HG02588 (cell line): ENCODE results near the gene ARMC7.

Experiments used
- ATAC-seq: cut with Tn5 transposase; IDR thresholded peaks from one replicate; pipeline ENCODE4 v1.9.1; 2021; ENCODE audit warnings: mild to moderate bottlenecking, moderate library complexity; ENCODE audit not compliant: unreplicated experiment

ARMC7 gene

DNA sequence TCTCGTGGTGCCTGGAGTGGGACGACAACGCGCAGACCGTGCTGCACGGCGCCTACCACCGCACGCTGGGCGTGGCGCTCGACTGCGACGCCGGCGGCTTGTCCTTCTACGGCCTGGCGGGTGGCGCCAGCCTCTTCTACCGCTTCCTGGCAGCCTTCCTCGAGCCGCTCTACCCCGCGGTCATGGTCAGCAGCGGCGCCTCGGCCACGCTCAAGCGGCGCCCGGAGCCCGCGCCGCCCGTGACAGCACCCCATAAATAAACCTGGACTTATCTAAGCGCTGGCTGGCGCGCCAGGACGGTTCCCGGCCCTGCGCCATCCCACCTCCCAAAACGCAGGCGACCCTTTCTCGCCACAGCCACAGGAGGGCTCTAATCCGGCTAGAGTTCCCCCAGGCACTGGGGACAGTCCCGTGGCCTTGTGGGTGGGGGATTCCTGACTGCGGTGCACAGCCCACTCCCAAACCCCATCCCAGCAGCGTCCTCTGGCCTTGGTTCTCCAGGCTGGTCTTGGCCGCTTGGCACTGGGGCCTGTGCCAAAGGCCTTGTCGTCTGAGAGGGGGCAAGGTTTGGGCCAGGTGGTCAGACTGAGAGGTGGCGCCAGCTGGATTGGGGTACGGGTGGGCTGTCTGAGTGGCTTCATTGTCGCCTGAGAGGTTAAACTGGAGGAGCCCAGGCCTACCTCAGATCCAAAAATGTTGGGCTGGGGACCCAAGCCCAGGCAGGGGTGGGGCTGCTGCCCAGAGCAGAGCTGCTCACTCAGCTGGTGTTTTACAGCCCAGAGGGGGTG lies 32.1 kb upstream of the ARMC7 start:
- no peak for ATAC-seq

DNA sequence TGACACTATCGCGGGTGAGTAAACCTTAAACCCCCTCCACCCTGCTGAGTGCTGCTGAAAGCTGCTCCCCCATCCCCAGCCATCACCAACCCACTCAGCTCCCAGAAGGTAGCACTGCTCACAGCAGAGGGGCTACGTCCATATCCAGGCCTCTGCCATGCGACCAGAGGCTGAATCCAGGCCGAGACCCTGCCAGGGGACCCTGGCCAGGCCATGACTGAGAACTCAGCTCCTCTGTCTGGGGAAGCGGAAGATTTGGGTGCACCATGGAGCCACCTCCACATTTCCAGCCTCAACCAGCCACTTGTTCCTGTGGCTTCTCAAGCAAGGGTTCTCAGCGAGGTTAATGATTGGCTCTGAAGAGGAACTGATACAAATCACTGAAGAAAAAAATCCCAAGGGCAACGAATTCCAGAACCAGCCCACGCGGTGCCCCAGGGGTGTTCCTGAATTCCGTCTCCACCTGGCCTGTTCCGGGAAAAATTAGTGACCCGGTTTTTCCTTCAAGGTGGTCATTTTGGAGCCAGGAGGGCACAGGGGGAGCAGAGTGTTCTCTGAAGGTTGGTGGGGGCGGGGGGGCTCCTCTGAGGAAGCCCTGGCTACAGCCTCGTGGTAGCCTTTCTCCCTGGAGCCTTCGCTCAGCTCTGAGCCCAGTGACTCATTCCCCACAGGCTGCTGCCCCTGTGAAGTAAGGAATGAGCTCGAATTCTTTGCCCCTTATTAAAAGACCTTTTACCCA lies 31.3 kb upstream of the ARMC7 start:
- ATAC-seq = no peak

DNA sequence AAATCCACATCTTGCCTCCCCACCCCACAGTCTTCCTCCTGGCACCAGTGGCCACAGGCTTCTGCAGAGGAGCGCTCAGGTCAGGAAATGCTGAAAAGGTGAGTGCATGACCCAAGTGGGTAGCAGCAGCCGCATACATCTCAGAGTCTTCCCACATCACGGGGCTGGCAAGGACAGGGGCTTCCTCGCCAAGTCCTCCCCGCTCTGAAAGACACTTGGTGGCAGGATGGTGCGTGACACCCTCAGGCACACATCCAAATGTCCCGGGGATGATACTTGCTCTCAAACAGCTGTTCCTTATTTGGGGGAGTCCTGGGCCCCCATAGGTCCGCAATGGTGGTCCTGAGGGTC lies 30.8 kb upstream of the ARMC7 start:
- no peak for ATAC-seq

DNA sequence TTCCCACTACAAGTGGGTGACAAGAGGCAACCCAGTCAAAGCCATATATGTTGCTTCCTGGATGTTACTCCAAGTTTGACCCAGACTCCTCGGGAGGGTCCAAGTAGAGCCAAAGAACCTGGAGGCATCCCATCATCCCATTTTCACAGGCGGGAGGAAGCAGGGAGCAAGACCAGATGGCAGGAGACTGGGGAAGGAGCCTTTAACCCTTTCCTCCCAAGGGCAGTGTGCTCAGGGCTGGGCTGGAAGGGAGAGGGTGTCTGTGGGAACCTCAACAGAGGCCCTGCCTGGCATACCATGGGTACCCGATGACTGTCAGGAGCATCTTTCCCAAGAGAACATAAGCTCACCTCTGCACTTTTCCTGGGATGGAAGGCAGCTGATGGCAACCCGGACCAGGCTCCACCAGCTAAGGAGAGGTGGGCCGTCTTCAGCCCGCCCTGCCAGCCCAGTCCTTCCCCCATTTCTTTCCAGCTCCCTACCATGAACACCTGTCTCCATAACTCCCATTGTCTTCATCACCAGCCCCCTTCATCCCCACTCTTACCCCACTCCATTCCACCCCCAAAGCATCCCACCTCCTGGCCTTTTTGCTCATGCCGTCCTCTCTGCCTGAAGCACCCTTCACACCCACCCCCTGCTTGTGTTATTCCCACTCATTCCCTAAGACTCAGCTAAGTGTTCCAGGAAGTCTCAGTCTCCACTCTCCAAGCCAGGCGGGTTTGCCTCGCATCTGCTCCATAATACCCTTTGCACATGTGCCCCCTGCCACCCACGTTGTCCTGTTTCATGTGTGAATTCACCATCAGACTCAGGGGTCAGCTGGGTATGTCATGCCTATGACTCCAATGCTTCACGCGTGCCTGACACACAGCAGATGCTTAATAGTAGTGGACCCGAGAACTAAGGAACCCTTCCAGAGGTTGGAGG lies 27.9 kb upstream of the ARMC7 start:
- ATAC-seq = no peak

DNA sequence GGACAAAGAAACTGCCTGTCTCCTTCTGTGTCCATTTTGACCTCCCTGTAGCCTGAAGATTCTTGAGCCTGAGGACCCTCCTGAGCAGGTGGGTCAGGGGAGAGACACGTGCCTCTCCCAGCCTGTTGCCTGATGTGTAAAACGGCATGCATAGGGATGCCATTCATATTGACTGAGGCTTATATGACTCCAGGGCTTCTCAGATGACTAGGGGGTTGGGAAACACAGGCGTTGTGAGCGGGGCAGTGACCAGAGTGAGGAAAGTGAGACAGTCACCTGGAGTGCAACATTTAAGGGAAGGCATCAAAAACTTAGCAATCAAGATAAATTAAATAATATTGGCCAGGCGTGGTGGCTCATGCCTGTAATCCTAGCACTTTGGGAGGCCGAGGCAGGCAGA lies 27.1 kb upstream of the ARMC7 start:
- no peak for ATAC-seq

DNA sequence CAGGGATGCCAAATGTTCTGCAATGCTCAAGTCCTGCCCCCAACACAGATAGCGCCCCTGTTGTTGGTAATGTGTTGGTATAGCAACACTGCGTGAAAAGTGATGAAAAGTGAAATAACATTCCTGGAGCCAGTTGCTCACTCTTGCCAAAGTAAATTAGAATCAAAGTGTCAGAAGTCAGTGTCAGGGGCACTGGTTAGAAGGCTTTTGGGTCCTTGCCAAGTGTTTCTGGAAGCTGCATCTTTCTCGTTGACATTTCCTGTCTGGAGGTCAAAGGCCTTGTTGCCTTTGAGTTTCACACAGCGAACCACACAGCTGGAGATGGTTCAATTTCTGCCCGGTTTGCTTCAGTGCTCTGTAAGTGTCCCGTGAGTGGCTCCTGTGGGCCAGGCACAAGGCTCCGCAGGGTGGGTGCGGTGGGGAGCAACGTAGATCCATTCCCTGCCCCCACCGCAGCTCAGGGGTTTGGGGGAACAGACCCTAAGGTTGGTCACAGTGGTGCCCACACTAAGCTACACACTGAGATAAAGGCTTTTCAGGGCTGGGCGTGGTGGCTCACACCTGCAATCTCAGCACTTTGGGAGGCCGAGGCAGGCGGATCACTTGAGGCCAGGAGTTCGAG lies 25.6 kb upstream of the ARMC7 start:
- ATAC-seq = no peak

DNA sequence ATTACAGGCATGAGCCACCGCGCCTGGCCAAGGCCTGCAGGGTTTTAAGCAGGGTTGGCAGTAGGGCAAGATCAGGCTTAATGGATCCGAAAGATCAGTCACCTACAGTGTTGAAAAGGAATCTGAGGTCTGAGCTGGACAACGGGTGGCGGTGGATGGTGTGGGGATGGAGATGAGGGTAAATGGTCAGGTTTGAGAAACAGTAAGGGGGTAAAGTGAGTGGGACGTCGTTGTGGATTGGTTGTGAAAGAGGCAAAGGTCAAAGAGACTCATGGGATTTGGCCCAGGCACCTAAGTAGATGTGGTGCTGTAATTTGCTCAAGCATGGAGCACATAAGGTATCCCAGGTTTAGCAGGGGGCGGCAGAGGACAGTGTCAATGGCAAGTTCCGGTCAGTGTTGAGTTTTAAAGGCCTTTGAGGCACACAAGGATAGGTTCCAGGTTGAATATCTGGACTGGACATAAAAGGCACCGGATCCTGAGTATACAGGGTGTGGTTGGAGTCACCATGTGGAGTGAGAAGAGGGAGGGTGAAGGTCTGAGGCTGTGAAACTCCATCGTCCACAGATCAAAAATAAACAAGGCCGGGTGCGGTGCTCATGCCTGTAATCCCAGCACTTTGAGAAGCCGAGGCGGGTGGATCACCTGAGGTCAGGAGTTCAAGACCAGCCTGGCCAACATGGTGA lies 23.1 kb upstream of the ARMC7 start:
- ATAC-seq = no peak

DNA sequence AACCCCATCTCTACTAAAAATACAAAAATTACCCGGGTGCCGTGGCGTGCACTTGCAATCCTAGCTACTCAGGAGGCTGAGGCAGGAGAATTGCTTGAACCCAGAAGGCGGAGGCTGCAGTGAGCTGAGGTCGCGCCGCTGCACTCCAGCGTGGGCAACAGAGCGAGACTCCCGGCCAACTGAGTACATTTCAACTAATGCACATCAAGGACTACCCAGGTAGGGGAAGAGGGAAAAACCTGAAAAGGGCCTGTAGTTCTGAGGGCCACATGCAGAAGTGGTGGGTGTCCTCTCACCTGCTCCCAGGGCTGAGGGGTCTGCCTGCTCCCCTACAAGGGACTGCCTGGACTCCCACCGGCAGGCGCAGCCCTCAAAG lies 22.6 kb upstream of the ARMC7 start:
- no peak for ATAC-seq

DNA sequence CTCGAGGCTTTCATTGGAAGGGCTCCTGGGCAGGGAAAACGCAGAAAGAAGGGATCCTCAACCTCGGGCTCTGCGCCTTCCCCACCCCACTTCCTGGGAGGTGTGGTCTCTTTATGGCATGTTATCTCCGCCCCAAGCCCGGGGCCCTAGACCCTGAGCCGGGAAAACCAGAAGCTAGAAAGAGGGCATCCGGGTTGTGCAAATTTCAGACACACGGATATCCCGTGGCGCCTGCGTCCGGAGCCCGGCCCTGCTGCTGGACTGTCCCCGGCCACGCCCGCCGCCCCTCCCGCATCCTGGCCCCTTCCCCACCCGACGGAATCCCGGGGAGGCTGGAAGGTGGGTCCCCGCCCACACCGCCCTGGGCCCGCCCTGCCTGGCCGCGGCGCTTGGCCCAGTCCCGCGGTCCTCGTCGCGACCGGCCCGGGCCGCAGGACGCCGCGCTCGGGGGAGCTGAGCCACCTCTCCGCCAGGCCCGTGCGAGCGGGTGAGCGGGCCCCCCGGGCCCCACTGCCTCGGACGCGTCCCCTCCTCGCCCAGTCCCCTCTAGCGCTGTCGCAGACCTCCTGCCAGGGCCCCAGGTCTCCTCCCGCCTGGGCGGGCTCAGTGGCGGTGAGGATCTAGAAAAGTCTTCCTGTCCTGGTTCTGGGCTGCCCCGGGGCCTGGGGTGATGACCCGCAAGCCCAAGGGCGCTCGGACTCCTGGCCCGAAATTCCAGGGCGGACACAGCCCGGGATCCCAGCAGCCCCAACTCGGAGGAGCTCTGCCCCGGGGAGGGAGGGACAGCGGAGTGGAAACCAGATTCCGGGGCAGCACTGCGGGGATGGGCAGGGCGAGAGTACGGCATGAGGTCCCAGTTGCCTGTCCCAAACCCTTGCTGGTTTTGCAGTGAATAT lies 22.0 kb upstream of the ARMC7 start, which contains the start of gene SLC16A5:
Gene SLC16A5 (plus strand): TSS at position 397 of the 896 bp plus-strand sequence. CDS start 5,683 bp downstream, outside the sequence.
- ATAC-seq = no peak

DNA sequence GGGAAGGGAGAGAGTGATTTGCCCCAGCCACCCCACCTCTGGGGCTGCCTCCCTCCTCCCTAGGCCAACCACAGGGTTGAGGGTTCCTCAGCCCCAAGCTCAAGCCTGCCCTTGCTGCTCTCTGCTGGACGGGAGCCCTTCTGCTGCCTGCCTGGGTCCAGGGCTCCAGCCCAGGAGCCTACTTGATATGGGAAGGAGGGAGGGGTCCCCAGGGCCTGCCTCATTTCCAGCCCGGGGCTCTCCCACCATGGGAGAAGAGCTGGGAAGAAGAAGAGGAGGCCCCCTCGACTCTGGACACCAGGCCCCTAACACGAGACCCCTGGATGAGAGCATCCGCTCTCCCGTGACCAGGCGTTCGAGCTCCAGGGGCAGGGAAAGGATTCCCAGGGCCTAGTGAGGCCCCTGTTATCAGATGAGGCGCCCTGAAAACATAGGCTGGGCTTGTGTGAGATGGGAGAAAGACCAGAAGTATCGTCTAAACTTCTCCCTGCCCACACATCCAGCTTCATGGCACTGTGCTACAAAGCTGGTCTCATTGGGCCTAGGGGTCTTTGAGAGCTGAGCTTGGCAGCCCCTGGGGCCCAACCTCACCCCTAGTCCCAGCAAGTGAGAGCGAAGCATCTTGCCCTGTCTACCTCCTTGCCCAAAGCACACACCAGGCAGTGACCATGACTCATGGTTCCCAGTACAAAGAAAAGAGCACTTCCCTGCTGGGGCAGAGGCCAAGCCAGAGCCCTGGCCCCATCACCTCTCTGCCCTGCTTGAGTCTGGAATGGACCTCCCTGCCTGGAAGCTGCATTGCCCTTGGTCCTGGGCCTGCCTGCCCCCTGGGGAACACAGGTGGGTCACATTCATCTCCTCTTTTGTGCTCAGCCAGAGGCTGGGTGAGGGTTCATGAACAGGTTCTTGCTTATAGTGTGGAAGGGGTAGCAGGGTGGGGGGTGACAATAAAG lies 21.0 kb upstream of the ARMC7 start:
- ATAC-seq = no peak

DNA sequence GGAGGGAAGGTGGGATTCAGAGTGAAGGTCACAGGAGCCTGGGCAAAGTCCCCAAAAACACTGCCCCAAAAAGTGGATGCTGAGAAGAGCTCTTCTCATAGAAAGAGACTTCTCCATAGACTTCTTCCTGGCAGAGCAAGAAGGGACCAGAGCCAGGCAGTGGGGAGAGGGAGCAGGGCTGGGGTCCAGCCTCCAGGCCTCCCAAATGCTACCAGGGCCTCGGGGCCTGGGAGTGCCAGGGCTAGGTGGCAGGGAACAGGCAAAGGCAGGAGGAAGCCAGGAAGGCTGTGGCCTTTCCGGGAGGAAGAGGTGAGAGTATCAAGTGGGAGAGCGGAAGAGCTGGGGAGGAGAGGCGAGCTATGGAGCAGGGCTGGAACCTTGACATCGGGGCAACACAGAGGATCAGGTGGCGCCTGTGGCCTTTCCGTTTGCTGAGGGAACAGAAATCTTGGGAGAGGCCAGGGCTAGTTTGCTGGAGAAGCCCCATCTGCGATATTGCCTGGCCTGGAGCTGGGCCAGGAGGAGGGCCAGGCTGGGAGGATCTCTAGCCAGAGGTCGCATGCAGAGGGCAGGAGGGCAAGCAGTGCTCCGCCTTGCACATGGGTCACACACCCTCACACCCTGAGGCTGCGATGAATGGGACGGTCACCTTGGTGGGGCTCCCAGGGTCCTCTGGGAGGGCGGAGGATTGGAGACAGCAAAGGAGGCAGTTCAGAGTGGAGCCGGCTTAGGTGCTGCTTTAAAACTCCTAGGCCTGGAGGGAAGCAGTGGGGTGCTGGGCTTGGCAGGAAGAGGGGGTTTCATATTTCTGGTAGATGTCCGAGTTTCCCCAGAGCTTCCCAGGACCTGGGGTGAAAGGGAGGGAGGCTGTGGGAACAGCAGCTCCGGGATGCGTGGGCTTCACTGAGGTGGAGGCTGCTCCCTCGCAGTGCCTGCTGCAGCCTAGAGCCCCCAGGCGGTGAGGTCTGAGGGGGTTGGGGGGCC lies 18.6 kb upstream of the ARMC7 start:
- no peak for ATAC-seq

DNA sequence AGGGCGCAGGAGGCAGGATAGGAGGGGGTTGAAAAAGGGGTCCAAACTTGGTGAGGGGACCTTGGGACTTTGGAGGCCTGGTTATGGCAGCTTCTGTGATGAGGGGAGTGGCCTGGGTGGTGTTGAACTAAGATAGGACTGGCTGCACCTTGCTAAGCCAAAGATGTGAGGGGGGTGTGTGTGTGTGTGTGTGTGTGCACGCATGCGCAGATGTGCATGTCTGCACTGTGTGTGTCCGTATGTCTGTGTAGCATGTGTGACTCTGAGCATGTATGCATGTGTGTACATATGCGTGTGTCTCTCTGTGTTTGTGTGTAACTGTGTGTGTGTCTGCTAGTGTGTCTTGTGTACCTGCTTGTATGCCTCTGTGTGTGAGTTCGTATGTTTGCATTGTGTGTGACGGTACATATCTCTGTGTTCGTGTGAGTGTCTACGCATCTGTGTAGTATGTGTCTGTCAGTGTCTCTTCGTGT lies 17.9 kb upstream of the ARMC7 start:
- no peak for ATAC-seq

DNA sequence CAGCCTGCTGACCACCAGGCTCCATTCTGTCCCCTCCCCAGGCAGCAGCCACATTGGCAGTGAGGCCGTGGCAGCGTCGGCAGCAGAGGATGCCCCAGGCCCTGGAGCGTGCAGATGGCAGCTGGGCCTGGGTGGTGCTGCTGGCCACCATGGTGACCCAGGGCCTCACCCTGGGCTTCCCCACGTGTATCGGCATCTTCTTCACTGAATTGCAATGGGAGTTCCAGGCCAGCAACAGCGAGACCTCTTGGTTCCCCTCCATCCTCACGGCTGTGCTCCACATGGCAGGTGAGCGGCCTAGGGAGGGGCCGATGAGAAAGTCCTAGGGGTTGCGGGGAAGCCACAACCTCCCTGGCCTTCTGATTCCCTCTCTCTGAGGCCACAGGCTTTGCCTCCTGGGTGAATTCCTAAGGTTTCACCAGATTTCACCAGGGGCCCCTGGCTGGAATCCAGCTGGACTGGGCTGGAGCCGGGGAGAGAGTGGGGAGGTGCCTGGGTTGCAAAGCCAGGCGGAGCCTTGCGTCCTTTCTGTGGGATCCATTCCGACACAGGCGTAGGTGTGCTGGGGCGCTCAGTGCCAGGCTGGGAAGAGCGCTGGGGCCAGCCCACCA lies 16.1 kb upstream of the ARMC7 start:
- no peak for ATAC-seq

DNA sequence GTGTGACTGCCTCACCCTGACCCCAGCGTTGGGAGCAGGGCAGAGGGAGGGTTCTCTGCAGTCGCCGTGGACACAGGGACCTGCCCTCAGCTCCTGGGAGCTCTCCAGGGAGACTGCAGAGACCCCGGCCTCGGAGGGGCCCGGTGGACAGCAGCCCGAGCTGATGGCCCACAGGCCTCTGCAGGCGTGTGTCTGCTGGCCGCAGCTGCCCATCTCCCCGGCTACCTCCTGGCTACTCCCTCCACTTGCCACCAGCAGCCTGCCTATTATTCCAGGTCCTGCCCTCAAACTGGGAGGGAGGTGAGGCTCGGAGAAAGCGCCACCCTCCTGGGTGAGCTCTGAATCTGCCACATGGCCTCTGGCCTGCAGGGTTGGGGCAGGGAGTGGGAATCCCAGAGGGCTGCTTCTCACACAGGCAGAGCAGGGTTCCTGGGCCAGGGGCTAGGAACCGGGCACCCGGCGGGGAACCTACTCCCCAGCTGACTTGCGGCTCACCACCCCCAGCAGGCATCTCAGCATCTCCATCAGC lies 14.8 kb upstream of the ARMC7 start:
- ATAC-seq = no peak

DNA sequence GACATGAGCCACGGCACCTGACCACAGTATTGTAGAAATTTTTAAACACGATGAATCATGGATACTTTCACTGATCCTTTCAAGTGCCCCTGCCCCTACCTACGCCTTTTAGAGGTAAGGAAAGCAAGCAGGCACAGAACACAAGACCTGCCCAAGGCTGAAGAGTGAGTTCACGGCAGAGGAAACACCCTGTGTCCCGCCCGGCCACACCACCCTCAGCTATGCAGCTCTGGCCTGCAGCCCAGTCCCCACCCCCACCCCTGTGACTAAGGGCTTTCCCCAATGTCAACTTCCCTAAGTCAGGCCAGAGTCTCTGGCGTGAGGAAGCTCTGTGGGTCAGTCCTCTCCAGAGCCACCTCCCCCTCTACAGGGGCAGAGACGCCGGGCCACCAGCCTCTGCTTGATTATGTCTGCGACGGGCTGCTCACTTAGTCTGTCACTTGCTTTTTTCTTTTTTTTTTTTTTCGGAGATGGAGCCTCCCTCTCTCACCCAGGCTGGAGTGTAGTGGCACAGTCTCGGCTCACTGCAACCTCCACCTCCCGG lies 13.6 kb upstream of the ARMC7 start:
- no peak for ATAC-seq

DNA sequence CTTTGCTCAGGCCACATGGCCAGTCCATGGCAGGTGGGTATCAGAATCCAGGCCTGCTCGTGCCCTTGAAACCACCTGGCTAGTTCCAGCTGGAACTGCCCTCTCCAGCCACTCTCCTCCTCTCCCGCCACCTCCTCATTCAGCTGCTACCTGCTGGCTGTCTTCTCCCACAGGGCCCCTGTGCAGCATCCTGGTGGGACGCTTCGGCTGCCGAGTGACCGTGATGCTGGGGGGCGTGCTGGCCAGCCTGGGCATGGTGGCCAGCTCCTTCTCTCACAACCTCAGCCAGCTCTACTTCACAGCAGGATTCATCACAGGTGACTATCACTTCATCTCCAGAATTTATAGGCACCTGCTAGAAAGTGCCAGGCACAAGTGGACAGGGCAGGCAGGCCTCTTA lies 11.9 kb upstream of the ARMC7 start:
- no peak for ATAC-seq
